ENCODE results near the gene KCNH3.
"Not testable (repeated sequence)": the region's sequence is repeated elsewhere in the genome, so short reads cannot be mapped to it uniquely, and the experiment has no call there.

KCNH3 gene

GRCh38 chr12:49587174-49587908 lies 48.5 kb downstream of the KCNH3 start:
- DNase-seq (ENCODE audit: low read depth, low spot score), result no peak

- DNase-seq (ENCODE audit: low read depth, low spot score), result no peak
These were observed 49.5 kb downstream of the KCNH3 start for GRCh38 chr12:49588281-49588680.

- no peak for DNase-seq (ENCODE audit: low read depth, low spot score)
These were observed 50.1 kb downstream of the KCNH3 start for GRCh38 chr12:49588721-49589516.

GRCh38 chr12:49598527-49598926 lies 59.7 kb downstream of the KCNH3 start:
- no peak for DNase-seq (ENCODE audit: low read depth, low spot score)

- no peak for DNase-seq (ENCODE audit: low read depth, low spot score)
These were observed 61.1 kb downstream of the KCNH3 start for GRCh38 chr12:49599961-49600360.

GRCh38 chr12:49603721-49604120 lies 64.9 kb downstream of the KCNH3 start:
- no peak for DNase-seq (ENCODE audit: low read depth, low spot score)

- no peak for DNase-seq (ENCODE audit: low read depth, low spot score)
These were observed 66.0 kb downstream of the KCNH3 start for GRCh38 chr12:49604856-49605255.

GRCh38 chr12:49605539-49605938 lies 66.7 kb downstream of the KCNH3 start, which contains the start of gene FAM186B:
Gene FAM186B, minus strand, starts transcription at chr12:49605639. Its CDS starts 162 bp downstream, at chr12:49605477.
- DNase-seq (ENCODE audit: low read depth, low spot score), result not testable (repeated sequence)
